LNCAP (cell line): Measurements from ENCODE around the gene AGBL1.

Experiments used
- TF ChIP-seq, protein P1 (sequence below): fragments of 450-650 bp; IDR thresholded peaks from 2 replicates; pipeline ENCODE4 v1.5.1; 2017; ENCODE audit warnings: mild to moderate bottlenecking

AGBL1 gene

DNA sequence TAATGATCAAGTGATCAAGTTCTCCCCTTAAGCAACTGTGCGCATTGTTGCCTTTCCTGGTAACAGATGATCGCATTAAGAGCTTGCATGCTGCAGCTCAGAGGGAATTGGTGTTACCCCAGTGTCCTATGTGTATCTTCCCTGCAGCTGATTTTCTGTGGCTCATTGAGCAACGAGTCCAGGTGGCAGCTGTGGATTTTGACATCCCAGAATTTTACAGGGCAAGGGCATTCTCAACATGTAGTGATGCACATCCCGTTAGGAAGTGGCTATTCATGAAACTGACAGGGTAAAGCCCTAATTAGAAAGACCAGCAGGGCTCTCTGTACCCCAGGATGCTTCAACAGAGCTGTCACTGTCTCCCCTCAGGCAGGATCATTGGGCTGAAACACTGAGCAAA lies 232.8 kb downstream of the AGBL1 start:
- TF ChIP-seq, protein P1, sequence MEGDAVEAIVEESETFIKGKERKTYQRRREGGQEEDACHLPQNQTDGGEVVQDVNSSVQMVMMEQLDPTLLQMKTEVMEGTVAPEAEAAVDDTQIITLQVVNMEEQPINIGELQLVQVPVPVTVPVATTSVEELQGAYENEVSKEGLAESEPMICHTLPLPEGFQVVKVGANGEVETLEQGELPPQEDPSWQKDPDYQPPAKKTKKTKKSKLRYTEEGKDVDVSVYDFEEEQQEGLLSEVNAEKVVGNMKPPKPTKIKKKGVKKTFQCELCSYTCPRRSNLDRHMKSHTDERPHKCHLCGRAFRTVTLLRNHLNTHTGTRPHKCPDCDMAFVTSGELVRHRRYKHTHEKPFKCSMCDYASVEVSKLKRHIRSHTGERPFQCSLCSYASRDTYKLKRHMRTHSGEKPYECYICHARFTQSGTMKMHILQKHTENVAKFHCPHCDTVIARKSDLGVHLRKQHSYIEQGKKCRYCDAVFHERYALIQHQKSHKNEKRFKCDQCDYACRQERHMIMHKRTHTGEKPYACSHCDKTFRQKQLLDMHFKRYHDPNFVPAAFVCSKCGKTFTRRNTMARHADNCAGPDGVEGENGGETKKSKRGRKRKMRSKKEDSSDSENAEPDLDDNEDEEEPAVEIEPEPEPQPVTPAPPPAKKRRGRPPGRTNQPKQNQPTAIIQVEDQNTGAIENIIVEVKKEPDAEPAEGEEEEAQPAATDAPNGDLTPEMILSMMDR, result no peak

- TF ChIP-seq, protein P1, result no peak
These were observed 236.5 kb downstream of the AGBL1 start for GRCh38 chr15:86316216-86316615.

GRCh38 chr15:86316726-86317383 lies 237.2 kb downstream of the AGBL1 start:
- TF ChIP-seq, protein P1, result no peak

GRCh38 chr15:86317384-86317740 lies 237.7 kb downstream of the AGBL1 start:
- TF ChIP-seq, protein P1, result no peak

- TF ChIP-seq, protein P1, result no peak
These were observed 243.0 kb downstream of the AGBL1 start for GRCh38 chr15:86322629-86323028.

- TF ChIP-seq, protein P1, result no peak
These were observed 247.7 kb downstream of the AGBL1 start for GRCh38 chr15:86327230-86327865.

DNA sequence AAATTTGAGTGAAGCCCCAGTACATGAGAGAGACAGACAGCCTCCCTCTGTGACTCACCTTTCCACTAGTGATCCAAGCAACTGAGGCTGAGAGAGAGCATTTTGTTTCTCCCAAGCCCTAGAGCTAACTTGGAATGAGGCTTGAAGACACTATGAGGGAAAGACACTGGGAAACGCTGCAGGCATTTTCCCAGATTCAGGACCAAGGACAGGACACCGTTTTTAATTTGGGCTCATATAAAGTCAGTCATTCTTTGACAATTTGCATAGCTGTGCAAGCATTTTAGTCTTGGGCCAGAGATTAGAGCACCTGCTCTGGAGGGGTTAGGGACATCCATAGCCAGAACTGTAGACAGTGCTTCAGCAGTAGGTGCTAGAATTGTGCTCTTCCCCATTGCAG lies 249.0 kb downstream of the AGBL1 start:
- TF ChIP-seq, protein P1, result no peak
